GM23338 (cell line): Measurements from ENCODE around the gene AKAP9. TPM values are rescaled to one million over a fixed set of nuclear protein-coding genes. Genes with fewer than 3 reads are reported as not detected.

Experiments used
- ATAC-seq: fragments of 200-7000 bp; cut with Tn5 transposase; 3 replicates; pipeline ENCODE4 v1.9.1; 2020
- DNase-seq: peaks from one replicate; pipeline ENCODE4 v3.0.0-alpha.2; 2015; ENCODE audit warnings: low spot score
- H2AFZ ChIP-seq: fragments of 200-600 bp; sonication (generic); 2 replicates; pipeline ENCODE4 v1.8.0; 2016; ENCODE audit warnings: antibody characterized with exemption, mild to moderate bottlenecking, moderate library complexity
- H3F3A ChIP-seq: fragments of 200-600 bp; sonication (generic); replicated peaks from 2 replicates; pipeline ENCODE4 v1.8.0; 2017; ENCODE audit warnings: antibody characterized with exemption, mixed run types, low read depth
- H3K27ac ChIP-seq: fragments of 200-600 bp; sonication (generic); 2 replicates; pipeline ENCODE4 v1.6.1; 2016; ENCODE audit warnings: low read depth
- H3K27me3 ChIP-seq: fragments of 200-600 bp; sonication (generic); 2 replicates; pipeline ENCODE4 v1.8.0; 2016; ENCODE audit warnings: mild to moderate bottlenecking, mixed run types, moderate library complexity; ENCODE audit not compliant: insufficient read depth
- H3K36me3 ChIP-seq: fragments of 200-600 bp; sonication (generic); 2 replicates; pipeline ENCODE4 v1.8.0; 2016; ENCODE audit warnings: mild to moderate bottlenecking; ENCODE audit not compliant: insufficient read depth
- H3K4me1 ChIP-seq: fragments of 200-600 bp; sonication (generic); 2 replicates; pipeline ENCODE4 v1.8.0; 2016; ENCODE audit warnings: mild to moderate bottlenecking, moderate library complexity; ENCODE audit not compliant: insufficient read depth
- H3K4me2 ChIP-seq: fragments of 200-600 bp; sonication (generic); 2 replicates; pipeline ENCODE4 v1.7.1; 2017; ENCODE audit warnings: mixed run types
- H3K4me3 ChIP-seq: fragments of 200-600 bp; sonication (generic); 2 replicates; pipeline ENCODE4 v1.6.1; 2016; ENCODE audit warnings: mixed run types
- H3K79me2 ChIP-seq: fragments of 200-600 bp; sonication (generic); replicated peaks from 2 replicates; pipeline ENCODE4 v1.8.0; 2017; ENCODE audit warnings: mild to moderate bottlenecking; ENCODE audit not compliant: insufficient read depth
- H3K9me2 ChIP-seq: fragments of 200-600 bp; sonication (generic); 2 replicates; pipeline ENCODE4 v1.8.0; 2017; ENCODE audit not compliant: insufficient read depth
- H4K20me1 ChIP-seq: fragments of 200-600 bp; sonication (generic); replicated peaks from 2 replicates; pipeline ENCODE4 v1.8.0; 2017; ENCODE audit warnings: mild to moderate bottlenecking; ENCODE audit not compliant: insufficient read depth
- H3K27ac Mint-ChIP-seq: 2 replicates; pipeline ENCODE4 v1.8.0; 2020; ENCODE audit warnings: inconsistent platforms, mild to moderate bottlenecking, moderate library complexity, mixed read lengths
- H3K27me3 Mint-ChIP-seq: 3 replicates; pipeline ENCODE4 v1.8.0; 2022; ENCODE audit warnings: low read depth, mild to moderate bottlenecking, moderate library complexity, mixed read lengths, inconsistent platforms; ENCODE audit not compliant: insufficient read depth, poor library complexity
- H3K36me3 Mint-ChIP-seq: 3 replicates; pipeline ENCODE4 v1.8.0; 2021; ENCODE audit warnings: low read depth, mild to moderate bottlenecking, inconsistent platforms, moderate library complexity, mixed read lengths
- H3K4me1 Mint-ChIP-seq: 3 replicates; pipeline ENCODE4 v1.8.0; 2020; ENCODE audit warnings: mild to moderate bottlenecking, inconsistent platforms, mixed read lengths
- H3K4me3 Mint-ChIP-seq: 3 replicates; pipeline ENCODE4 v1.8.0; 2021; ENCODE audit warnings: moderate library complexity, mild to moderate bottlenecking, inconsistent platforms, mixed read lengths
- H3K9me3 Mint-ChIP-seq: 3 replicates; pipeline ENCODE4 v1.8.0; 2020; ENCODE audit warnings: moderate library complexity, mild to moderate bottlenecking, inconsistent platforms, mixed read lengths
- CREB1 ChIP-seq: fragments of 250-450 bp; sonication (Bioruptor Pico); IDR thresholded peaks from 2 replicates; pipeline ENCODE4 v1.5.0; 2020; ENCODE audit warnings: low read depth, mild to moderate bottlenecking, moderate library complexity
- CTCF ChIP-seq, 2 experiments: fragments of 200-600 bp in 1 of 2; sonication (generic) in 1 of 2; conservative IDR thresholded peaks; 2 replicates each; pipeline versions ENCODE4 v1.5.1 to v1.6.1; 2016 to 2017; ENCODE audit warnings: antibody characterized with exemption in 2 of 2, low read depth in 2 of 2, mild to moderate bottlenecking in 2 of 2, moderate library complexity in 1 of 2
- ETS1 ChIP-seq: IDR thresholded peaks from 2 replicates; pipeline ENCODE4 v1.6.1; 2016; ENCODE audit warnings: antibody characterized with exemption
- EZH2 ChIP-seq: fragments of 200-600 bp; sonication (generic); IDR thresholded peaks from one replicate; pipeline ENCODE4 v1.8.0; 2017; ENCODE audit warnings: antibody characterized with exemption, mild to moderate bottlenecking, low read depth; ENCODE audit not compliant: unreplicated experiment
- EZH2phosphoT487 ChIP-seq: fragments of 200-600 bp; sonication (generic); IDR thresholded peaks from one replicate; pipeline ENCODE4 v1.8.1; 2018; ENCODE audit warnings: antibody characterized with exemption; ENCODE audit not compliant: unreplicated experiment
- JUNB ChIP-seq: IDR thresholded peaks from one replicate; pipeline ENCODE4 v1.6.1; 2016; ENCODE audit warnings: antibody characterized with exemption; ENCODE audit not compliant: unreplicated experiment
- NANOG ChIP-seq: IDR thresholded peaks from 2 replicates; pipeline ENCODE4 v1.6.1; 2016; ENCODE audit warnings: antibody characterized with exemption, borderline replicate concordance
- POLR2AphosphoS5 ChIP-seq: IDR thresholded peaks from 2 replicates; pipeline ENCODE4 v1.6.1; 2016; ENCODE audit warnings: antibody characterized with exemption, low read depth
- STAT1 ChIP-seq: IDR thresholded peaks from one replicate; pipeline ENCODE4 v1.6.1; 2016; ENCODE audit warnings: antibody characterized with exemption; ENCODE audit not compliant: unreplicated experiment
- ZNF114 ChIP-seq: fragments of 250-450 bp; sonication (Bioruptor Pico); IDR thresholded peaks from 2 replicates; pipeline ENCODE4 v1.5.0; 2020; ENCODE audit warnings: mild to moderate bottlenecking, moderate library complexity
- ZNF331 ChIP-seq: fragments of 250-450 bp; sonication (Bioruptor Pico); IDR thresholded peaks from 2 replicates; pipeline ENCODE4 v1.5.0; 2020; ENCODE audit warnings: low read depth, mild to moderate bottlenecking, moderate library complexity
- polyA plus RNA-seq: library from polyadenylated mRNA; unstranded; fragments of >200 nt; fragmentation: Nextera tagmentation; extraction: Ambion mirVana; gene quantifications from 2 replicates; pipeline ENCODE4 v1.2.1, GENCODE V29; 2016
- total RNA-seq: library from RNA; depleted of rRNA; stranded (reverse); fragments of >200 nt; shearing (Covaris generic); gene quantifications from 2 replicates; pipeline ENCODE4 v1.2.3, GENCODE V29; 2014
- TF ChIP-seq, protein P1 (sequence below): IDR thresholded peaks from one replicate; pipeline ENCODE4 v1.6.1; 2018; ENCODE audit warnings: antibody characterized with exemption; ENCODE audit not compliant: unreplicated experiment
- TF ChIP-seq, protein P2 (sequence below): fragments of 250-450 bp; sonication (Bioruptor Pico); IDR thresholded peaks from 2 replicates; pipeline ENCODE4 v1.5.0; 2020; ENCODE audit warnings: mild to moderate bottlenecking, moderate library complexity

The AKAP9 gene
- total and polyA plus RNA-seq, 2 experiments from 2014 or later, result 33.5 to 67.4 TPM

DNA sequence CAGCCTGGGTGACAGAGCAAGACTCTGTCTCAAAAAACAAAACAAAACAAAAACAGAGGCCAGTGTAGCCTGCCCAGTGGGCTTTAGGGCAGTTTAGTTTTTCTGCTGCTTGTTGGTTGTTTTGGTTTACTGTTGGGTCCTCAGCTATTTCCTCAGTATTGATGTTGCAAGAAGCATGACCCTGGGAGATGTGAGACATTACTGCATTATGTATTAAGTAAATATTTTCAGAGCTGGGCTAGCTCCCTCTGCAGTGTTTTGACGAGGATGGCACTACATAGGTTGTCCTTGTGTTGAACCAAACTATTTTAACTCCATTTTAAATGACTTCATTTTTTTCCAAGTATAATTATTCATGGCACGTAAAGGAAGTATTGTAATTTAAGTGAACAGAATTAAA lies 4.8 kb downstream of the AKAP9 start:
- Histone ChIP-seq H3K4me3 (no peak overlapping the region), H2AFZ (no peak overlapping the region), H3K27ac (no peak overlapping the region), H3K79me2 (peaks cover 91% of the 10 kb centered on the region), H3K27me3 (no peaks in the 10 kb centered on the region), H3F3A (no peaks in the 10 kb centered on the region), H3K36me3 (no peaks in the 10 kb centered on the region), H4K20me1 (peaks cover 18% of the 10 kb centered on the region), H3K9me2 (no peaks in the 10 kb centered on the region), H3K4me2 (no peak overlapping the region), H3K4me1 (peaks cover 5% of the 10 kb centered on the region; the same call in 1 of the 2 replicates)
- DNase-seq, result no peak
- Mint-ChIP-seq H3K27ac (no peak overlapping the region), H3K4me3 (no peak overlapping the region), H3K4me1 (peaks cover 12% of the 10 kb centered on the region; the same call in 2 of the 3 replicates), H3K36me3 (0 out of 3 replicates have a peak, but pooled peaks cover 3% of the 10 kb centered on the region), H3K27me3 (no peaks in the 10 kb centered on the region), H3K9me3 (no peaks in the 10 kb centered on the region)
- no peak for ATAC-seq
- TF ChIP-seq, protein P1, sequence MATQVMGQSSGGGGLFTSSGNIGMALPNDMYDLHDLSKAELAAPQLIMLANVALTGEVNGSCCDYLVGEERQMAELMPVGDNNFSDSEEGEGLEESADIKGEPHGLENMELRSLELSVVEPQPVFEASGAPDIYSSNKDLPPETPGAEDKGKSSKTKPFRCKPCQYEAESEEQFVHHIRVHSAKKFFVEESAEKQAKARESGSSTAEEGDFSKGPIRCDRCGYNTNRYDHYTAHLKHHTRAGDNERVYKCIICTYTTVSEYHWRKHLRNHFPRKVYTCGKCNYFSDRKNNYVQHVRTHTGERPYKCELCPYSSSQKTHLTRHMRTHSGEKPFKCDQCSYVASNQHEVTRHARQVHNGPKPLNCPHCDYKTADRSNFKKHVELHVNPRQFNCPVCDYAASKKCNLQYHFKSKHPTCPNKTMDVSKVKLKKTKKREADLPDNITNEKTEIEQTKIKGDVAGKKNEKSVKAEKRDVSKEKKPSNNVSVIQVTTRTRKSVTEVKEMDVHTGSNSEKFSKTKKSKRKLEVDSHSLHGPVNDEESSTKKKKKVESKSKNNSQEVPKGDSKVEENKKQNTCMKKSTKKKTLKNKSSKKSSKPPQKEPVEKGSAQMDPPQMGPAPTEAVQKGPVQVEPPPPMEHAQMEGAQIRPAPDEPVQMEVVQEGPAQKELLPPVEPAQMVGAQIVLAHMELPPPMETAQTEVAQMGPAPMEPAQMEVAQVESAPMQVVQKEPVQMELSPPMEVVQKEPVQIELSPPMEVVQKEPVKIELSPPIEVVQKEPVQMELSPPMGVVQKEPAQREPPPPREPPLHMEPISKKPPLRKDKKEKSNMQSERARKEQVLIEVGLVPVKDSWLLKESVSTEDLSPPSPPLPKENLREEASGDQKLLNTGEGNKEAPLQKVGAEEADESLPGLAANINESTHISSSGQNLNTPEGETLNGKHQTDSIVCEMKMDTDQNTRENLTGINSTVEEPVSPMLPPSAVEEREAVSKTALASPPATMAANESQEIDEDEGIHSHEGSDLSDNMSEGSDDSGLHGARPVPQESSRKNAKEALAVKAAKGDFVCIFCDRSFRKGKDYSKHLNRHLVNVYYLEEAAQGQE, result no peak
- no peak for TF ChIP-seq EZH2phosphoT487
- no peak for TF ChIP-seq CREB1
- no peak for TF ChIP-seq ETS1
- no peak for TF ChIP-seq JUNB
- TF ChIP-seq, protein P2, sequence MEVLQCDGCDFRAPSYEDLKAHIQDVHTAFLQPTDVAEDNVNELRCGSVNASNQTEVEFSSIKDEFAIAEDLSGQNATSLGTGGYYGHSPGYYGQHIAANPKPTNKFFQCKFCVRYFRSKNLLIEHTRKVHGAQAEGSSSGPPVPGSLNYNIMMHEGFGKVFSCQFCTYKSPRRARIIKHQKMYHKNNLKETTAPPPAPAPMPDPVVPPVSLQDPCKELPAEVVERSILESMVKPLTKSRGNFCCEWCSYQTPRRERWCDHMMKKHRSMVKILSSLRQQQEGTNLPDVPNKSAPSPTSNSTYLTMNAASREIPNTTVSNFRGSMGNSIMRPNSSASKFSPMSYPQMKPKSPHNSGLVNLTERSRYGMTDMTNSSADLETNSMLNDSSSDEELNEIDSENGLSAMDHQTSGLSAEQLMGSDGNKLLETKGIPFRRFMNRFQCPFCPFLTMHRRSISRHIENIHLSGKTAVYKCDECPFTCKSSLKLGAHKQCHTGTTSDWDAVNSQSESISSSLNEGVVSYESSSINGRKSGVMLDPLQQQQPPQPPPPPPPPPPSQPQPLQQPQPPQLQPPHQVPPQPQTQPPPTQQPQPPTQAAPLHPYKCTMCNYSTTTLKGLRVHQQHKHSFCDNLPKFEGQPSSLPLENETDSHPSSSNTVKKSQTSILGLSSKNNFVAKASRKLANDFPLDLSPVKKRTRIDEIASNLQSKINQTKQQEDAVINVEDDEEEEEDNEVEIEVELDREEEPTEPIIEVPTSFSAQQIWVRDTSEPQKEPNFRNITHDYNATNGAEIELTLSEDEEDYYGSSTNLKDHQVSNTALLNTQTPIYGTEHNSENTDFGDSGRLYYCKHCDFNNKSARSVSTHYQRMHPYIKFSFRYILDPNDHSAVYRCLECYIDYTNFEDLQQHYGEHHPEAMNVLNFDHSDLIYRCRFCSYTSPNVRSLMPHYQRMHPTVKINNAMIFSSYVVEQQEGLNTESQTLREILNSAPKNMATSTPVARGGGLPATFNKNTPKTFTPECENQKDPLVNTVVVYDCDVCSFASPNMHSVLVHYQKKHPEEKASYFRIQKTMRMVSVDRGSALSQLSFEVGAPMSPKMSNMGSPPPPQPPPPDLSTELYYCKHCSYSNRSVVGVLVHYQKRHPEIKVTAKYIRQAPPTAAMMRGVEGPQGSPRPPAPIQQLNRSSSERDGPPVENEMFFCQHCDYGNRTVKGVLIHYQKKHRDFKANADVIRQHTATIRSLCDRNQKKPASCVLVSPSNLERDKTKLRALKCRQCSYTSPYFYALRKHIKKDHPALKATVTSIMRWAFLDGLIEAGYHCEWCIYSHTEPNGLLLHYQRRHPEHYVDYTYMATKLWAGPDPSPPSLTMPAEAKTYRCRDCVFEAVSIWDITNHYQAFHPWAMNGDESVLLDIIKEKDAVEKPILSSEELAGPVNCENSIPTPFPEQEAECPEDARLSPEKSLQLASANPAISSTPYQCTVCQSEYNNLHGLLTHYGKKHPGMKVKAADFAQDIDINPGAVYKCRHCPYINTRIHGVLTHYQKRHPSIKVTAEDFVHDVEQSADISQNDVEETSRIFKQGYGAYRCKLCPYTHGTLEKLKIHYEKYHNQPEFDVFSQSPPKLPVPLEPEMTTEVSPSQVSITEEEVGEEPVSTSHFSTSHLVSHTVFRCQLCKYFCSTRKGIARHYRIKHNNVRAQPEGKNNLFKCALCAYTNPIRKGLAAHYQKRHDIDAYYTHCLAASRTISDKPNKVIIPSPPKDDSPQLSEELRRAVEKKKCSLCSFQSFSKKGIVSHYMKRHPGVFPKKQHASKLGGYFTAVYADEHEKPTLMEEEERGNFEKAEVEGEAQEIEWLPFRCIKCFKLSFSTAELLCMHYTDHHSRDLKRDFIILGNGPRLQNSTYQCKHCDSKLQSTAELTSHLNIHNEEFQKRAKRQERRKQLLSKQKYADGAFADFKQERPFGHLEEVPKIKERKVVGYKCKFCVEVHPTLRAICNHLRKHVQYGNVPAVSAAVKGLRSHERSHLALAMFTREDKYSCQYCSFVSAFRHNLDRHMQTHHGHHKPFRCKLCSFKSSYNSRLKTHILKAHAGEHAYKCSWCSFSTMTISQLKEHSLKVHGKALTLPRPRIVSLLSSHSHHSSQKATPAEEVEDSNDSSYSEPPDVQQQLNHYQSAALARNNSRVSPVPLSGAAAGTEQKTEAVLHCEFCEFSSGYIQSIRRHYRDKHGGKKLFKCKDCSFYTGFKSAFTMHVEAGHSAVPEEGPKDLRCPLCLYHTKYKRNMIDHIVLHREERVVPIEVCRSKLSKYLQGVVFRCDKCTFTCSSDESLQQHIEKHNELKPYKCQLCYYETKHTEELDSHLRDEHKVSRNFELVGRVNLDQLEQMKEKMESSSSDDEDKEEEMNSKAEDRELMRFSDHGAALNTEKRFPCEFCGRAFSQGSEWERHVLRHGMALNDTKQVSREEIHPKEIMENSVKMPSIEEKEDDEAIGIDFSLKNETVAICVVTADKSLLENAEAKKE (CRISPR knock-in tag), result no peak
- TF ChIP-seq EZH2, result no peak
- no peak for TF ChIP-seq ZNF331 (CRISPR knock-in tag)
- no peak for TF ChIP-seq POLR2AphosphoS5
- no peak for TF ChIP-seq NANOG
- TF ChIP-seq STAT1, result no peak
- TF ChIP-seq CTCF (conservative IDR thresholded peaks at IDR 0.05; ENCODE audit: low read depth in 2 of 2), result no peak
- TF ChIP-seq ZNF114 (CRISPR knock-in tag), result no peak
